ENCODE measurements around the gene WFDC5.
A peak's percentile ranks its signal among the peaks of the same experiment; 100 is the strongest.

WFDC5 gene

DNA sequence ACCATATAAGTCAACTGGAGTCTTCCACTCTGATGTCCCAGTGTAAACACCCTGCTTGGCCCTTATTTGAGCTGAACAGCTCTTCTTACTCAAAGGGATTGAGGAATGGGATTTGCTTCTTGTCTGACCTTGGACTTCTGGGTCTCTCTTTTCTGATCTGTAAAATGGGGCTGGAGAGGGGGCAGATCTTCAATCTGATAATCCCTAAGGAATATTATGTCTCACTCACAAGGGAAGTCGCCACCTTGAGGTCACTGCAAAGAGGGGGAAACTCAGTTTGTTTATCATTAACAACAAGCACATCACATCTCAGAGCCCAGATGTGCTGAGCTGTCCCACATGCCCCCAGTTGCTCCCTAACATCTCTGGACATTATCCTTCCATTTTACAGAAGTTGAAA is 29.1 kb downstream of the WFDC5 start:
- in situ Hi-C loops (cut with HindIII; ENCODE audit: low pct_ligation_motif_present, low sequenced_read_pairs): no loop called here
- Histone ChIP-seq H3K27ac (no peak overlapping the region), H3K27me3 (replicated peaks) (no peaks in the 10 kb centered on the region), H3K4me3 (ENCODE audit: low read depth, low read length) (no peak overlapping the region), H3K36me3 (replicated peaks) (peaks cover 4% of the 10 kb centered on the region)
- TF ChIP-seq, protein P1, sequence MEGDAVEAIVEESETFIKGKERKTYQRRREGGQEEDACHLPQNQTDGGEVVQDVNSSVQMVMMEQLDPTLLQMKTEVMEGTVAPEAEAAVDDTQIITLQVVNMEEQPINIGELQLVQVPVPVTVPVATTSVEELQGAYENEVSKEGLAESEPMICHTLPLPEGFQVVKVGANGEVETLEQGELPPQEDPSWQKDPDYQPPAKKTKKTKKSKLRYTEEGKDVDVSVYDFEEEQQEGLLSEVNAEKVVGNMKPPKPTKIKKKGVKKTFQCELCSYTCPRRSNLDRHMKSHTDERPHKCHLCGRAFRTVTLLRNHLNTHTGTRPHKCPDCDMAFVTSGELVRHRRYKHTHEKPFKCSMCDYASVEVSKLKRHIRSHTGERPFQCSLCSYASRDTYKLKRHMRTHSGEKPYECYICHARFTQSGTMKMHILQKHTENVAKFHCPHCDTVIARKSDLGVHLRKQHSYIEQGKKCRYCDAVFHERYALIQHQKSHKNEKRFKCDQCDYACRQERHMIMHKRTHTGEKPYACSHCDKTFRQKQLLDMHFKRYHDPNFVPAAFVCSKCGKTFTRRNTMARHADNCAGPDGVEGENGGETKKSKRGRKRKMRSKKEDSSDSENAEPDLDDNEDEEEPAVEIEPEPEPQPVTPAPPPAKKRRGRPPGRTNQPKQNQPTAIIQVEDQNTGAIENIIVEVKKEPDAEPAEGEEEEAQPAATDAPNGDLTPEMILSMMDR (IDR thresholded peaks at IDR 0.05; ENCODE audit: low read depth, low read length, missing control alignments): no peak
- DNase-seq: no peak

DNA sequence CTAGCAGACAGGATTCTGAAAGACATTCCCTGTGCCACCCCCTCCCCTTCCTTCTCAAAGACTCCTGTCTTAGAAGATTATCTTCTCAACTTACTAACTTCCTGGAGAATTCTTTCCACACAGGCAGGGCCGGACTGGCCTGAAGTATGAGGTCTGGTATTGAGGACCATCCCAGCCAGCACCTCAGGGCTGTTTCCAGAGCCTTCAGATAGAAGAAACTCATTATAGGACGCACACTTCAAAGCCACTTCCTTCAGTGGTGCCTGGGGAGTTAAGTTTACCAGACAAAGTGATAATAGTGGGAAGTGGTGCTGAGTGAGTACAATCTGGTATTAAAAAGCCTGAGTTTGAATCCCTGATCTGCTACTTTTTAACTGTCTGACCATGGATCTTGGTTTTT is 29.7 kb downstream of the WFDC5 start:
- no peaks in the 10 kb centered on the region for H3K27me3 ChIP-seq (replicated peaks)
- no peak overlapping the region for H3K27ac ChIP-seq
- no peak overlapping the region for H3K4me3 ChIP-seq (ENCODE audit: low read depth, low read length)
- TF ChIP-seq, protein P1 (IDR thresholded peaks at IDR 0.05; ENCODE audit: low read depth, low read length, missing control alignments): no peak
- H3K36me3 ChIP-seq (replicated peaks): peaks cover 4% of the 10 kb centered on the region
- no peak for DNase-seq
- in situ Hi-C loops (cut with HindIII; ENCODE audit: low pct_ligation_motif_present, low sequenced_read_pairs): no loop called here

- TF ChIP-seq, protein P1 (IDR thresholded peaks at IDR 0.05; ENCODE audit: low read depth, low read length, missing control alignments): no peak
- no peaks in the 10 kb centered on the region for H3K27me3 ChIP-seq (replicated peaks)
- no peak for DNase-seq
- no peak overlapping the region for H3K27ac ChIP-seq
- H3K4me3 ChIP-seq (ENCODE audit: low read depth, low read length): no peak overlapping the region
- in situ Hi-C loops (cut with HindIII; ENCODE audit: low pct_ligation_motif_present, low sequenced_read_pairs): no loop called here
- H3K36me3 ChIP-seq (replicated peaks): peaks cover 4% of the 10 kb centered on the region
Measured at GRCh38 chr20:45083127-45083526, 31.8 kb downstream of the WFDC5 start.

- Histone ChIP-seq H3K36me3 (replicated peaks) (peaks cover 5% of the 10 kb centered on the region), H3K27me3 (replicated peaks) (no peaks in the 10 kb centered on the region), H3K27ac (no peak overlapping the region), H3K4me3 (ENCODE audit: low read depth, low read length) (no peak overlapping the region)
- DNase-seq: no peak
- in situ Hi-C loops (cut with HindIII; ENCODE audit: low pct_ligation_motif_present, low sequenced_read_pairs): no loop called here
- TF ChIP-seq, protein P1 (IDR thresholded peaks at IDR 0.05; ENCODE audit: low read depth, low read length, missing control alignments): no peak
Measured at GRCh38 chr20:45082468-45082867, 32.5 kb downstream of the WFDC5 start.

- Histone ChIP-seq H3K36me3 (replicated peaks) (peaks cover 12% of the 10 kb centered on the region), H3K27me3 (replicated peaks) (no peaks in the 10 kb centered on the region), H3K27ac (no peak overlapping the region), H3K4me3 (ENCODE audit: low read depth, low read length) (no peak overlapping the region)
- TF ChIP-seq, protein P1 (IDR thresholded peaks at IDR 0.05; ENCODE audit: low read depth, low read length, missing control alignments): peak; percentile 69
- peak; percentile 33 for DNase-seq
- in situ Hi-C loops (cut with HindIII; ENCODE audit: low pct_ligation_motif_present, low sequenced_read_pairs): no loop called here
Measured at GRCh38 chr20:45080867-45081624, 33.9 kb downstream of the WFDC5 start.

DNA sequence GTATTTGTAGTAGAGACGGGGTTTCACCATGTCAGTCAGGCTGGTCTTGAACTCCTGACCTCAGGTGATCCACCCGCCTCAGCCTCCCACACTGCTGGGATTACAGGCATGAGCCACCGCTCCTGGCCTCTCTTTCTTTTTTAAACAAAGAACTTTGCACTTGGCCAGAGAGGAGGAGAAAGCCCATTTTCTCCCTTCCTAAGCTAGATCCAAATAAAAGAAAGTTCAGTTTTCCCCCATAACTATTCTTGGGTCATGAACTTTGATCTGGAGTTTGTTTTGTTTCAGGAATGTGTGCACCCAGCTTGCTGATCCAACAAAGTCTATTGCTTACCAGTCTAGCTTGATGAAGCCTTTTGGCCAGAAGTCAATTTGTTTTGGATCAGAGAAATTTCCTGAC is 37.4 kb downstream of the WFDC5 start:
- Histone ChIP-seq H3K27me3 (replicated peaks) (no peaks in the 10 kb centered on the region), H3K27ac (no peak overlapping the region), H3K36me3 (replicated peaks) (peaks cover 20% of the 10 kb centered on the region), H3K4me3 (ENCODE audit: low read depth, low read length) (no peak overlapping the region)
- in situ Hi-C loops (cut with HindIII; ENCODE audit: low pct_ligation_motif_present, low sequenced_read_pairs): no loop called here
- TF ChIP-seq, protein P1 (IDR thresholded peaks at IDR 0.05; ENCODE audit: low read depth, low read length, missing control alignments): no peak
- no peak for DNase-seq

All from brain microvascular endothelial cell (primary cell).